HepG2 (cell line): ENCODE measurements around the gene ZMYM4. TPM values are rescaled to one million over a fixed set of nuclear protein-coding genes. Genes with fewer than 3 reads are reported as not detected.

Source experiments
- ATAC-seq: fragments of 200-7000 bp; cut with Tn5 transposase; 3 replicates; pipeline ENCODE4 v1.9.1; 2020; ENCODE audit warnings: mild to moderate bottlenecking, moderate library complexity
- BruUV-seq: library from RNA; stranded (reverse); fragments of 400-500 nt; replicated peaks from 2 replicates; lab custom pipeline; 2021; lab: Mats Ljungman, UMichigan
- CTCF ChIA-PET: fragments of 300-600 bp; formaldehyde crosslinking; extraction: SDS; loops from one replicate; lab custom pipeline; 2021; ENCODE audit warnings: low total read pairs, inconsistent platforms, low intra/inter-chr PET ratio; lab: Yijun Ruan, JAX
- POLR2A ChIA-PET: fragments of 350-600 bp; sonication (Branson Sonifier 250); formaldehyde crosslinking; loops from one replicate; lab custom pipeline; 2020; ENCODE audit warnings: antibody characterized with exemption, inconsistent platforms; lab: Yijun Ruan, JAX
- DNase-seq: peaks from one replicate; pipeline ENCODE4 v3.0.0-alpha.2; 2015; ENCODE audit warnings: low spot score
- FAIRE-seq: peaks from 3 replicates; lab custom pipeline; 2011; peaks lifted over from hg19 to GRCh38; lab: Jason Lieb, UNC
- H2AFZ ChIP-seq: one replicate; pipeline ENCODE4 v1.6.1; 2011; ENCODE audit warnings: low read length, inconsistent platforms
- H3K27ac ChIP-seq: fragments of 300-600 bp; 3 replicates; pipeline ENCODE4 v1.8.0; 2011; ENCODE audit warnings: mixed run types, mild to moderate bottlenecking, mixed read lengths, low read length, inconsistent platforms; ENCODE audit not compliant: insufficient read depth; ENCODE audit errors: extremely low read length
- H3K27me3 ChIP-seq, 2 experiments: fragments of 200-600 bp in 1 of 2; 2 replicates in 1 of 2; 3 replicates in 1 of 2; pipeline versions ENCODE4 v1.6.0 to v1.8.0; 2011; ENCODE audit warnings: low read length in 2 of 2, mild to moderate bottlenecking in 2 of 2, moderate library complexity in 2 of 2, inconsistent platforms in 1 of 2; ENCODE audit not compliant: insufficient read depth in 2 of 2, control insufficient read depth in 1 of 2
- H3K36me3 ChIP-seq, 2 experiments: fragments of 200-600 bp in 1 of 2; replicated peaks in 1 of 2; 2 replicates in 1 of 2; 3 replicates in 1 of 2; pipeline versions ENCODE4 v1.5.1 to v1.8.0; 2011; ENCODE audit warnings: low read length in 2 of 2, inconsistent platforms in 1 of 2; ENCODE audit not compliant: insufficient read depth in 2 of 2, control insufficient read depth in 1 of 2
- H3K4me1 ChIP-seq: 2 replicates; pipeline ENCODE4 v1.5.1; 2012; ENCODE audit warnings: low read length, inconsistent platforms; ENCODE audit not compliant: insufficient read depth
- H3K4me2 ChIP-seq: 2 replicates; pipeline ENCODE4 v1.6.0; 2011; ENCODE audit warnings: low read depth, low read length, inconsistent platforms
- H3K4me3 ChIP-seq, 3 experiments: fragments of 200-600 bp in 1 of 3; sonication (generic), shearing (Covaris generic) in 1 of 3; replicated peaks in 1 of 3; 2 replicates each; pipeline ENCODE4 v1.5.1; 2011 to 2016; ENCODE audit warnings: low read length in 3 of 3, inconsistent platforms in 2 of 3, low read depth in 2 of 3, mild to moderate bottlenecking in 2 of 3, control low read depth in 1 of 3, mixed read lengths in 1 of 3; ENCODE audit not compliant: insufficient read depth in 1 of 3
- H3K79me2 ChIP-seq: one replicate; pipeline ENCODE4 v1.6.1; 2011; ENCODE audit warnings: low read length, inconsistent platforms; ENCODE audit not compliant: insufficient read depth
- H3K9ac ChIP-seq: 2 replicates; pipeline ENCODE4 v1.6.0; 2011; ENCODE audit warnings: mild to moderate bottlenecking, low read depth, low read length, inconsistent platforms; ENCODE audit not compliant: insufficient read depth
- H3K9me3 ChIP-seq: 2 replicates; pipeline ENCODE4 v1.5.1; 2012; ENCODE audit warnings: mild to moderate bottlenecking, low read length
- H4K20me1 ChIP-seq: 2 replicates; pipeline ENCODE4 v1.6.0; 2011; ENCODE audit warnings: inconsistent platforms, mild to moderate bottlenecking, low read length, moderate library complexity; ENCODE audit not compliant: insufficient read depth
- FUBP1 ChIP-seq: sonication (generic); formaldehyde crosslinking; IDR thresholded peaks from 2 replicates; pipeline ENCODE4 v1.5.1; 2020; ENCODE audit warnings: missing genetic modification reagents, mild to moderate bottlenecking, borderline replicate concordance
- HNRNPLL ChIP-seq: fragments of 200-400 bp; formaldehyde crosslinking; IDR thresholded peaks from 2 replicates; pipeline ENCODE4 v1.6.1; 2017; ENCODE audit warnings: mild to moderate bottlenecking, low read depth, low read length; ENCODE audit not compliant: poor library complexity, severe bottlenecking
- KDM4B ChIP-seq: sonication (generic); formaldehyde crosslinking; IDR thresholded peaks from 2 replicates; pipeline ENCODE4 v1.4.0; 2020; ENCODE audit warnings: missing genetic modification reagents
- MAFG ChIP-seq: sonication (generic); formaldehyde crosslinking; IDR thresholded peaks from 2 replicates; pipeline ENCODE4 v1.5.1; 2020; ENCODE audit warnings: mild to moderate bottlenecking, missing genetic modification reagents
- TARDBP ChIP-seq: sonication (generic); formaldehyde crosslinking; IDR thresholded peaks from 2 replicates; pipeline ENCODE4 v1.8.0; 2022; ENCODE audit warnings: mild to moderate bottlenecking, missing genetic modification reagents
- ZBTB26 ChIP-seq: IDR thresholded peaks from 2 replicates; pipeline ENCODE4 v1.6.1; 2016; ENCODE audit warnings: missing compliant biosample characterization, missing genetic modification reagents, borderline replicate concordance
- ZFP62 ChIP-seq: sonication (generic); formaldehyde crosslinking; IDR thresholded peaks from 2 replicates; pipeline ENCODE4 v1.4.0; 2020; ENCODE audit warnings: missing genetic modification reagents
- ZNF18 ChIP-seq: sonication (generic); formaldehyde crosslinking; IDR thresholded peaks from 2 replicates; pipeline ENCODE4 v1.8.0; 2022; ENCODE audit warnings: mild to moderate bottlenecking, missing genetic modification reagents; ENCODE audit not compliant: insufficient replicate concordance
- ZNF180 ChIP-seq: sonication (generic); formaldehyde crosslinking; IDR thresholded peaks from 2 replicates; pipeline ENCODE4 v1.4.0; 2020; ENCODE audit warnings: low read depth, missing genetic modification reagents, borderline replicate concordance
- WGBS: methylation state at CpG from one replicate; pipeline ENCODE4 v1.1.6; 2017; ENCODE audit warnings: low lambda C conversion rate; 5-methylcytosine and 5-hydroxymethylcytosine counted together
- in situ Hi-C: cut with HindIII; loops from 2 replicates; pipeline ENCODE4 v1.10.0; 2017; ENCODE audit warnings: low pct_unique_long_range_greater_than_20kb; ENCODE audit not compliant: extremely low pct_ligation_motif_present
- intact Hi-C: fragments of 100-400 bp; cut with micrococcal nuclease; formaldehyde crosslinking; loops from one replicate; pipeline ENCODE4 v1.10.0; 2022; ENCODE audit not compliant: unreplicated experiment
- polyA plus RNA-seq, 8 experiments: library from polyadenylated mRNA; depleted of rRNA in 3 of 8; stranded (reverse) in 7 of 8; unstranded in 1 of 8; fragments of >200 nt; fragmentation: Illumina TruSeq in 4 of 8; extraction: Trizol in 4 of 8; gene quantifications; 2 replicates each; pipeline versions ENCODE4 v1.2.1 to v1.2.3, GENCODE V29; 2011 to 2016; ENCODE audit warnings: low read depth in 4 of 8, missing spikeins in 1 of 8, mixed read lengths in 1 of 8; ENCODE audit not compliant: insufficient read depth in 1 of 8
- total RNA-seq, 5 experiments: library from RNA; depleted of rRNA; stranded (reverse); fragments of >200 nt; fragmentation: Illumina TruSeq; extraction: Trizol; gene quantifications; 2 replicates each; pipeline ENCODE4 v1.2.3, GENCODE V29; 2016; ENCODE audit warnings: low read depth in 1 of 5

Gene ZMYM4
- total and polyA plus RNA-seq, 2 of the 13 experiments (the other 11 are each of a cell fraction or from before 2014, with no cell fraction given), result 13.9 to 37.6 TPM

GRCh38 chr1:35301674-35302392 is 33.3 kb downstream of the ZMYM4 start (continued):
- no peak for TF ChIP-seq FUBP1
- no peak for TF ChIP-seq MAFG
- no peak for TF ChIP-seq ZFP62
- TF ChIP-seq ZBTB26 (CRISPR knock-in tag), result no peak
- no peak for TF ChIP-seq HNRNPLL
- no peak for TF ChIP-seq KDM4B (CRISPR knock-in tag)
- TF ChIP-seq ZNF180 (CRISPR knock-in tag), result no peak

- BruUV-seq, result no TSS peak
- no peak for FAIRE-seq
- H3K27ac ChIP-seq, result no peak overlapping the region
These were observed 36.9 kb downstream of the ZMYM4 start for GRCh38 chr1:35305383-35305782.

More at GRCh38 chr1:35305383-35305782, 36.9 kb downstream of the ZMYM4 start:
- TF ChIP-seq ZNF18 (CRISPR knock-in tag), result no peak
- TF ChIP-seq TARDBP, result no peak
- no peak overlapping the region for H3K9ac ChIP-seq
- in situ Hi-C loops (no loop called here), intact Hi-C loops (no loop called here)
- H3K4me1 ChIP-seq, result no peaks in the 10 kb centered on the region
- DNase-seq, result no peak
- no peaks in the 10 kb centered on the region for H3K27me3 ChIP-seq
- no peak overlapping the region for H3K4me3 ChIP-seq
- no peaks in the 10 kb centered on the region; the same call in 1 of the 2 replicates for H4K20me1 ChIP-seq
- CTCF ChIA-PET, result no interaction called here
- H2AFZ ChIP-seq, result no peak overlapping the region
- H3K9me3 ChIP-seq, result no peaks in the 10 kb centered on the region
- 99% methylated on average over 3 of the region's 3 CpGs for WGBS
- no peak for ATAC-seq
- peaks cover 1 to 28% of the 10 kb centered on the region in 2 experiments; a peak in 3 of 5 replicates for H3K36me3 ChIP-seq
- POLR2A ChIA-PET, result no interaction called here
- no peak overlapping the region for H3K4me2 ChIP-seq
- peaks cover 17% of the 10 kb centered on the region for H3K79me2 ChIP-seq
